OCI-M1 (cell line): ENCODE results near the gene CCDC13.
"Not testable (repeated sequence)": the region's sequence is repeated elsewhere in the genome, so short reads cannot be mapped to it uniquely, and the experiment has no call there.

Experiments used
- DNase-seq: peaks from one replicate; lab custom pipeline; 2025; lab: John Stamatoyannopoulos, UW

The CCDC13 gene, protein sequence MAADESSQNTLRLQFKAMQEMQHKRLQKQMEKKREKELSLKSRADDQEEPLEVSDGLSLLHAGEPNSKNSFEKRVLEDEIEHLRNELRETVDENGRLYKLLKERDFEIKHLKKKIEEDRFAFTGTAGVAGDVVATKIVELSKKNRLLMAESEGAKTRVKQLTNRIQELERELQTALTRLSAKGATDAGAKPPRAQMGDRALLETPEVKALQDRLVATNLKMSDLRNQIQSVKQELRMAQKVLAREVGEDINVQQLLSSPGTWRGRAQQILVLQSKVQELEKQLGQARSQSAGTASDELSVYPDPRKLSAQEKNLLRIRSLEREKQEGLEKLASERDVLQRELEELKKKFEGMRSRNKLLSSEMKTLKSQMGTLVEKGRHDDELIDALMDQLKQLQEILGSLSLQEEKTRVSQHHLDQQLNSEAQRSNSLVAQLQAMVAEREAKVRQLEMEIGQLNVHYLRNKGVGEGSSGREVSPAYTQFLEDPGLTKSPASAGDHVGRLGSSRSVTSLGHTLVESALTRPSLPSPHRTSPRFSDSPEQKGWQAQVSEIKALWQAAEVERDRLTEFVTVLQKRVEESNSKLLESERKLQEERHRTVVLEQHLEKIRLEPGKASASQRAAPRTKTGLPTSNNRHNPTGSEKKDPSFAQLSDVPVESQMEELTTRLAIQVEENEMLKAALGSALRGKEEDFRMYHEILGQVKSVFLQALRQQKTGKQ

GRCh38 chr3:42772670-42773408 lies at the start of gene CCDC13:
Gene CCDC13, minus strand, starts transcription at chr3:42773253. Its CDS starts 14,908 bp downstream, at chr3:42758345.
- peak; percentile 96 for DNase-seq

GRCh38 chr3:42822828-42823227 lies 49.8 kb upstream of the CCDC13 start:
- DNase-seq, result no peak

GRCh38 chr3:42820746-42821051 lies 47.6 kb upstream of the CCDC13 start:
- no peak for DNase-seq

DNA sequence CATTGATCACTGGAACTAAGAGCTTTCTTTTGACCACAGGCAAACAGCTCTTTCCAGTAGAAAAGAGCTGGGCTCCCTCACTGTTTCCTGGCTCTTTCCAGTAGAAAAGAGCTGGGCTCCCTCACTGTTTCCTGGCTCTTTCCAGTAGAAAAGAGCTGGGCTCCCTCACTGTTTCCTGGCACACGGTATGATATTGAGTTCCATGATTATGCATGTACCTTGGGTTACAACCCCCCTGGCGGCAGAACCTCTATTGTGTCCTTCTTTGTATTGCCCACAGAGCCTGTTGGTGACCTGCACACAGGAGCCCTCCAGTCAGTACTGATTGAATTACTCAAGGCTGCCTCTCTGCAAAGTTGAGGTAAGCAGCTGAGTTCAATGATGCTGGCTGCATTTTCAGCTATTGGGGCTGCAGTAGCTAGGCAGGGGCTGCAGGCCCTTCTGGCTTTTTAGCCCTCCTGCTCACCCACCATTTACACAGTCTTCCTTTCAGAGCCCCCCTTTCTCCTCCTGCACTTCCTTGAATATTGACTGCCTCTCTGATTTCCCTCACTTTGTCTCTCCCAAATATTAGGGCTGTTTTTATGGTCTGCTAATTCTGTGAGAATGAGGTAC lies 46.4 kb upstream of the CCDC13 start:
- DNase-seq, result peak; percentile 25

- DNase-seq, result no peak
Observed at GRCh38 chr3:42815826-42816225, 42.8 kb upstream of the CCDC13 start.

DNA sequence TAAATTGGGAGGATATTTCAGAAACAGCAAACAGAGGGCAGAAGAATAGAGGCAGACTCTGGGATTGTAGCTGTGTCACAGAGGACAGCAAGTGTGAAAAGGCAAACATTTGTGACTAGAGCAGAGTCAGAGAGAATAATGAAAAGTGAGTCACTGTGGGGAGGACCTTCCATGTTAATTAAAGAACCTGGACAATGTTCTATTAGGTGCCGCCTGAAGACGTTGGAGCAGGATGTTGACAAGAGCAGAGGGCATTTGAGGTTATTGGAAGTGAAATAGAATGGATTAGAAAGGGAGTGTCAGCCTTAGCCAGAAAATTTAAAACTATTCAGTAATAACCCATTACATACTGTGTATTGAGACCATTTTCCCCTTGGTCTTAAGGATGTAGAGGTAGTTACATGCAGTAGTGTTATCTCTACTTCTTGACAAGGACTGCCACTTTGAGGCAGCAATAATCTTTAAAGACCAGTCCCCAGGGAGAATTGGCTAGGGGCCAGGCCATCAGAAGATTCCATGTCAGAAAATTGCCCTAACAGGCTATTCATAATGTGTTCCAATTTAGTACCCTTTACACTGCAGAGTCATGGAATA lies 42.0 kb upstream of the CCDC13 start:
- DNase-seq, result peak; percentile 71

DNA sequence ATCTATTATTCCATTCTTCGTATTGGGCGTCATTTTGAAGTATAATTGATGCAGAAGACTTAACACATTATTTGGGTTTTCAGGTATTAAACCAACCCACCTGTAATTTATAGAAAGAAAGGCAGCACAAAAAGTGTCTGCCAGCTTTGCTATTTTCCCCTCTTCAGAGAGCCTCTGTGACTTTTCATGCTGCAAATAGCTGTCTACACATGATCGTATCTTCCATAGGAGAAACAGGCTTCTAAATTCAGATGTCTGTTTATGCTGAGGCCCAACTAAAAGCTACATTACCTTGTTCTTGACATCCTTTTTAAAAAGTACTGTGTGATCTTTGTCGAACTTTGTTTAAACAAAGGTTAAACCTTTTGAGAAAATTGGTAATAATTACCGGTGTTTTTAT lies 41.2 kb upstream of the CCDC13 start:
- DNase-seq, result no peak

DNA sequence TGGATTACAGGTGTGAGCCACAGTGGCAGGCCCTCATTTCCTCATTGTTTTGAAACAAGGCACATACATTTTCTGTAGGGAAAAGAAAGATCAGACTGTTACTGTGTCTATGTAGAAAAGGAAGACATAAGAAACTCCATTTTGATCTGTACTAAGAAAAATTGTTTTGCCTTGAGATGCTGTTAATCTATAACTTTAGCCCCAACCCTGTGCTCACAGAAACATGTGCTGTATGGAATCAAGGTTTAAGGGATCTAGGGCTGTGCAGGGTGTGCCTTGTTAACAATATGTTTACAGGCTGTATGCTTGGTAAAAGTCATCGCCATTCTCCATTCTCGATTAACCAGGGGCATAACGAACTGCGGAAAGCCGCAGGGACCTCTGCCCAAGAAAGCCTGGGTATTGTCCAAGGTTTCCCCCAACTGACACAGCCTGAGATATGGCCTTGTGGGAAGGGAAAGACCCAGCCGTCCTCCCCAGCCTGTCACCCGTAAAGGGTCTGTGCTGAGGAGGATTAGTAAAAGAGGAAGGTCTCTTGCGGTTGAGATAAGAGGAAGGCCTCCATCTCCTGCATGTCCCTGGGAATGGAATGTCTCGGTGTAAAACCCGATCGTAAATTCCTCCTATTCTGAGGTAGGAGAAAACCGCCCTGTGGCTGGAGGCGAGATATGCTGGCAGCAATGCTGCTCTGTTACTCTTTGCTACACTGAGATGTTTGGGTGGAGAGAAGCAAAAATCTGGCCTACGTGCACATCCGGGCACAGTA lies 38.2 kb upstream of the CCDC13 start:
- DNase-seq, result peak; percentile 93

GRCh38 chr3:42810706-42811105 lies 37.7 kb upstream of the CCDC13 start:
- DNase-seq, result not testable (repeated sequence)

DNA sequence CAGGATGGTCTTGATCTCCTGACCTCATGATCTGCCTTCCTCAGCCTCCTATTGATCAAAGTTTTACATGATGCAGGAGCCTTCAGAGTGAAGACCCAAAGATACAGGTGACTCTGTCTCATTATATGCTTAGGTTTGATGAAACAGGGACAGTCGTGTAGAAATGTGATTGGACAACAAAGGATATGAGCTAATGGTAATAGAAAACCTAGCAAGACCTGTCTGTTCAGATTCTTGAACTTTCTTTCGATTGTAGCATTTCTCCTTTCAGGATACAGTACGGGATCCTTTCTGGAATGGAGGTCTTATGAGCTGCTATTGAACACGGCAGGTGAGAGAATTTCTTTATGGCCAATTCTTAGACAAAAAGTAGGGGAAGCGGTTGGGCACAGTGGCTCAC lies 36.1 kb upstream of the CCDC13 start, which contains the start of gene ACKR2:
ACKR2 (plus strand) TSS at position 244 of the 400 bp plus-strand sequence. CDS start 55,058 bp downstream, outside the sequence.
- no peak for DNase-seq

DNA sequence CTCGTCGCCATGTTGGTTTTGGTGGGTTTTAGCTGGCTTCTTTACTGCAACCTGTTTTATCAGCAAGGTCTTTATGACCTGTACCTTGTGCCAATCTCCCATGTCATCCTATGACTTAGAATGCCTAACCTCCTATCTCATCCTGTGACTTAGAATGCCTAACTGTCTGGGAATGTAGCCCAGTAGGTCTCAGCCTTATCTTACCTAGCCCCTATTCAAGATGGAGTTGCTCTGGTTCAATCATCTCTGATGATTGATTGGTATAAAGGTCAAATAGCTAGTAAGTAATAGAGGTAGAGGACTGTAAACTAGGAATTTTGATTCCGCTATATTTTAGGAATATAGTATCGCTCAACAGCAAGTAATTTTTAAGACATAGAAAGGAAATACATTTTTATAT lies 34.9 kb upstream of the CCDC13 start:
- no peak for DNase-seq

GRCh38 chr3:42805141-42805821 lies 32.2 kb upstream of the CCDC13 start:
- DNase-seq, result no peak

GRCh38 chr3:42804831-42805132 lies 31.7 kb upstream of the CCDC13 start:
- no peak for DNase-seq

- peak; percentile 97 for DNase-seq
Observed at GRCh38 chr3:42804106-42804830, 31.2 kb upstream of the CCDC13 start, which contains the start of gene HIGD1A. Gene HIGD1A, minus strand, starts transcription at chr3:42804490. Its CDS starts 10,237 bp downstream, at chr3:42794253.

GRCh38 chr3:42803414-42804105 lies 30.5 kb upstream of the CCDC13 start:
- peak; percentile 75 for DNase-seq

- DNase-seq, result no peak
Observed at GRCh38 chr3:42802876-42803413, 29.9 kb upstream of the CCDC13 start.

GRCh38 chr3:42801784-42802183 lies 28.7 kb upstream of the CCDC13 start:
- DNase-seq, result no peak

- no peak for DNase-seq
Observed at GRCh38 chr3:42801048-42801620, 28.1 kb upstream of the CCDC13 start.

DNA sequence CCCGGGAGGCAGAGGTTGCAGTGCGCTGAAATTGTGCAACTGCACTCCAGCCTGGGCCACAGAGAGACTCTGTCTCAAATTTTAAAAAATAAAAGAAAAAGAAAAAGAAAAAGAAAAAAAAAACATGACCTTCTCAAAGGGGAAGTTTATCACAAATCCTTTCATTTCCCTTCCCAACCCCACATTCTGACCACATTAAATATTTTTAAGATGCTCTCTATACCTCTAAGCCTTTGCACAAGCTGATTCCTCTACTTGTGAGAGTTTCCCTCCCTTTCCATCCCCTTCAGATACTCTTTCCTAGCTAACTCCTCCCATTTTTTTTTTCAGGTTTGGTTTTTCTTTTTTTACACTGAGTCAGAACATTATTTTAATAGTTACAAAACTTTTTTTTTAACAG lies 27.2 kb upstream of the CCDC13 start:
- no peak for DNase-seq
